ENCODE data around the gene SYT5. TPM values are rescaled to one million over a fixed set of nuclear protein-coding genes. Genes with fewer than 3 reads are reported as not detected.

SYT5 gene
- total and polyA plus RNA-seq, 9 of the 15 experiments (the other 6 are each of a cell fraction or from before 2014, with no cell fraction given) = 1.3 to 20.9 (median 8.8) TPM

GRCh38 chr19:55178781-55179599, 1.1 kb downstream of the SYT5 start (continued):
- TF ChIP-seq CREM (IDR thresholded peaks at IDR 0.05; ENCODE audit: low read depth) = peak; percentile 67; the same call in 1 of the 2 replicates
- no peak for TF ChIP-seq TCFL5 (CRISPR knock-in tag; conservative IDR thresholded peaks at IDR 0.05)
- peak; percentile 13 for TF ChIP-seq RBM39 (optimal IDR thresholded peaks at IDR 0.05; ENCODE audit: low read depth, low read length)
- TF ChIP-seq ZNF280B (CRISPR knock-in tag; IDR thresholded peaks at IDR 0.05) = no peak
- no peak for TF ChIP-seq HES1 (IDR thresholded peaks at IDR 0.05; ENCODE audit: low read depth)
- no peak for TF ChIP-seq PYGO2 (tag; IDR thresholded peaks at IDR 0.05)
- TF ChIP-seq HCFC1 (IDR thresholded peaks at IDR 0.05; ENCODE audit: low read depth, low read length) = peak; percentile 97
- TF ChIP-seq FOXP1 (CRISPR knock-in tag; IDR thresholded peaks at IDR 0.05) = no peak
- TF ChIP-seq KLF10 (CRISPR knock-in tag; IDR thresholded peaks at IDR 0.05) = no peak
- no peak for TF ChIP-seq ZNF318 (IDR thresholded peaks at IDR 0.05; ENCODE audit: borderline replicate concordance in 1 of 2, low read depth in 1 of 2)
- TF ChIP-seq HOXB6 (CRISPR knock-in tag; IDR thresholded peaks at IDR 0.05; ENCODE audit: borderline replicate concordance) = no peak
- TF ChIP-seq KDM1A (IDR thresholded peaks at IDR 0.05) = peak in 1 of 2 experiments; percentile 33; a peak in 1 of 4 replicates
- TF ChIP-seq FOXJ2 (tag; IDR thresholded peaks at IDR 0.05) = peak; percentile 47; the same call in 1 of the 2 replicates
- no peak for TF ChIP-seq ZNF57 (CRISPR knock-in tag; IDR thresholded peaks at IDR 0.05)
